ENCODE measurements around the gene MGP.

MGP gene

DNA sequence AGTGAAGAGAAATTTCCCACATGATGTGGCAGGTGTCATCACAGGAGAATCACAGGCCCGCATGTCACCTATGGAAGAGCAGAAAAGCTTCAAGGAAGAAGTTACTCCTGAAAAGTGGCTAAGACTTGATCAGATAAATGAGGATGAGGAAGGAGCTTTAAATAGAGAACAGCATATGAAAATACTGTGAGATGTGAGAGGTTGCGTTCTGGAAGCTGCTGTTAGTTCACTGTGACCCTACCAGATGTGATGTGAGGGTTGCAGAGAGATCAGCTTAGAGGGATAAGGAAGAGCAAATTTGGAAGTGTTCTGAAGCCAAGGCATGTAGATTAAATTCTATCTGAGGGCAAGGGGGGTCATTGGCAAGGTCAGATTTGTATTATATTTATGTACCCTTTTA, 35.6 kb upstream of the MGP start:
- Histone ChIP-seq H3K36me3 (ENCODE audit: low read depth) (no peaks in the 10 kb centered on the region), H3K4me3 (ENCODE audit: severe bottlenecking) (no peak overlapping the region), H3K9me3 (ENCODE audit: severe bottlenecking) (no peaks in the 10 kb centered on the region), H3K27me3 (ENCODE audit: insufficient read depth, poor library complexity, severe bottlenecking) (no peaks in the 10 kb centered on the region), H3K4me1 (ENCODE audit: insufficient read depth, poor library complexity, severe bottlenecking) (no peaks in the 10 kb centered on the region), H3K27ac (ENCODE audit: poor library complexity, severe bottlenecking) (no peak overlapping the region)
- no peak for DNase-seq (ENCODE audit: low spot score)
- TF ChIP-seq, protein P1, sequence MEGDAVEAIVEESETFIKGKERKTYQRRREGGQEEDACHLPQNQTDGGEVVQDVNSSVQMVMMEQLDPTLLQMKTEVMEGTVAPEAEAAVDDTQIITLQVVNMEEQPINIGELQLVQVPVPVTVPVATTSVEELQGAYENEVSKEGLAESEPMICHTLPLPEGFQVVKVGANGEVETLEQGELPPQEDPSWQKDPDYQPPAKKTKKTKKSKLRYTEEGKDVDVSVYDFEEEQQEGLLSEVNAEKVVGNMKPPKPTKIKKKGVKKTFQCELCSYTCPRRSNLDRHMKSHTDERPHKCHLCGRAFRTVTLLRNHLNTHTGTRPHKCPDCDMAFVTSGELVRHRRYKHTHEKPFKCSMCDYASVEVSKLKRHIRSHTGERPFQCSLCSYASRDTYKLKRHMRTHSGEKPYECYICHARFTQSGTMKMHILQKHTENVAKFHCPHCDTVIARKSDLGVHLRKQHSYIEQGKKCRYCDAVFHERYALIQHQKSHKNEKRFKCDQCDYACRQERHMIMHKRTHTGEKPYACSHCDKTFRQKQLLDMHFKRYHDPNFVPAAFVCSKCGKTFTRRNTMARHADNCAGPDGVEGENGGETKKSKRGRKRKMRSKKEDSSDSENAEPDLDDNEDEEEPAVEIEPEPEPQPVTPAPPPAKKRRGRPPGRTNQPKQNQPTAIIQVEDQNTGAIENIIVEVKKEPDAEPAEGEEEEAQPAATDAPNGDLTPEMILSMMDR (IDR thresholded peaks at IDR 0.05; ENCODE audit: poor library complexity, severe bottlenecking), result no peak
- no peak for ATAC-seq (ENCODE audit: low read depth)

DNA sequence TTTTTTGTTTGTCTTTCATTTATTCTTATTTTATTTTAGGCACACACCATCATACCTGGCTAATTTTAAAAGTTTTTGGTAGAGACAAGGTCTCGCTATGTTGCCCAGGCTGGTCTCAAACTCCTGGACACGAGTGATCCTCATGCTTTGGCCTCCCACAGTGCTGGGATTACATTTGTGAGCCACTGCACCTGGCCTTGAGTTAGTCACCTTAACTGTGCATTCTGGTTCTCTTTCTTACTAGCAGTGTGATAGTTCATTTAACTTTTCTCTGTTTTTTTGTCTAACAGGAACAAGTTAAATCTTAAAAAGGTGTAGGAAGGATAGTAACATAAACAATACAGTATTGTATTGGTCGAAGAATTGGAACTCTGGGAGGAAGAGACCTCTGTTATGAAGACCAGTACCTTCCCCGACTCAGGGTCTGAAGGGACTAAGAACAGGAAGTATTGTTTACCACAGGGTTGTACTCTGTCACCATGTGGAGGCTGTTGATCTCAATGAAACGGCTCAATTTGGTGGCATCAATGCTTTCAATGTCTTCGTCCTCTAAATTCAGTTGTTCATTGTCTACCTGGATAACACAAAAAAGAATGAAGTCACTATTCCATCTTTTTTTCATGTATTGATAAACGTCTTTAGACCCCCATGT, 34.9 kb upstream of the MGP start:
- no peak for ATAC-seq (ENCODE audit: low read depth)

DNA sequence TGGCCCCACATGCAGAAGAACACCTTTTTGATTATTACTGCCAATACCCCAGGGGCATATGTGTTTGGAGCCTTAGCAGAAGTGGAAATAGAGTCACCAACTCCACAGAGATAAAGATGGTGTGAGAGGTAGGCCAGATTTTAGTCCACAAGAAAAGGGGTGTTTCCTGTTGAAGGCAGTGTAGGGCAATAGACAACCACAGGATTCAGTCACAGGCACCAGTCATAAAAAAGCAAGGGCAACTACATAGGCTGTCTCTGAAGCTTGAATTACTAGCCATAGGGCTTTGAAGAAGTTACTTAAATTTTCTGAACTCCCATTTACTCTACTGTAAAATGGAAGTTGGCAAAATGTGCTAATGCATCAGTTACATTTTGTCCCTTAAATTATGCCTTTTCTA, 33.8 kb upstream of the MGP start:
- no peaks in the 10 kb centered on the region for H3K4me1 ChIP-seq (ENCODE audit: insufficient read depth, poor library complexity, severe bottlenecking)
- DNase-seq (ENCODE audit: low spot score), result no peak
- H3K36me3 ChIP-seq (ENCODE audit: low read depth), result no peaks in the 10 kb centered on the region
- no peaks in the 10 kb centered on the region for H3K9me3 ChIP-seq (ENCODE audit: severe bottlenecking)
- no peak overlapping the region for H3K27ac ChIP-seq (ENCODE audit: poor library complexity, severe bottlenecking)
- H3K4me3 ChIP-seq (ENCODE audit: severe bottlenecking), result no peak overlapping the region
- no peaks in the 10 kb centered on the region for H3K27me3 ChIP-seq (ENCODE audit: insufficient read depth, poor library complexity, severe bottlenecking)
- TF ChIP-seq, protein P1 (IDR thresholded peaks at IDR 0.05; ENCODE audit: poor library complexity, severe bottlenecking), result no peak
- ATAC-seq (ENCODE audit: low read depth), result no peak

More for the DNA sequence above, 34.9 kb upstream of the MGP start:
- no peak overlapping the region for H3K4me3 ChIP-seq (ENCODE audit: severe bottlenecking)
- H3K27me3 ChIP-seq (ENCODE audit: insufficient read depth, poor library complexity, severe bottlenecking), result no peaks in the 10 kb centered on the region
- H3K4me1 ChIP-seq (ENCODE audit: insufficient read depth, poor library complexity, severe bottlenecking), result no peaks in the 10 kb centered on the region
- H3K36me3 ChIP-seq (ENCODE audit: low read depth), result no peaks in the 10 kb centered on the region
- TF ChIP-seq, protein P1 (IDR thresholded peaks at IDR 0.05; ENCODE audit: poor library complexity, severe bottlenecking), result no peak
- no peak overlapping the region for H3K27ac ChIP-seq (ENCODE audit: poor library complexity, severe bottlenecking)
- H3K9me3 ChIP-seq (ENCODE audit: severe bottlenecking), result no peaks in the 10 kb centered on the region
- DNase-seq (ENCODE audit: low spot score), result no peak

DNA sequence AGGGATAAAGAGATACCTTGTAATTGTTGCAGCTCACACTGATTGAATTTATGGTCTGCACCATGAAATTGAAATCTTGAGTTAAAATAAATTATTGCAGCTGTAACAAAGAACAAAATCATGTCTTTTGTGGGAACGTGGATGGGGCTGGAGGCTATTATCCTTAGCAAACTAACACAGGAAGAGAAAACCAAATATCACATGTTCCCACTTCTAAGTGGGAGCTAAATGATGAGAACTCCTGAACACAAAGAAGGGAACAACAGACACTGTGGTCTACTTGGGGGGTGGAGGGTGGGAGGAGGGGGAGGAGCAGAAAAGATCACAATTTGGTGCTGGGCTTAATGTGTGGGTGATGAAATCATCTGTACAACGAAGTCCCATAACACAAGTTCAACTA, 30.1 kb upstream of the MGP start:
- no peaks in the 10 kb centered on the region for H3K27me3 ChIP-seq (ENCODE audit: insufficient read depth, poor library complexity, severe bottlenecking)
- no peak for DNase-seq (ENCODE audit: low spot score)
- no peaks in the 10 kb centered on the region for H3K4me1 ChIP-seq (ENCODE audit: insufficient read depth, poor library complexity, severe bottlenecking)
- H3K27ac ChIP-seq (ENCODE audit: poor library complexity, severe bottlenecking), result no peak overlapping the region
- H3K9me3 ChIP-seq (ENCODE audit: severe bottlenecking), result no peaks in the 10 kb centered on the region
- TF ChIP-seq, protein P1 (IDR thresholded peaks at IDR 0.05; ENCODE audit: poor library complexity, severe bottlenecking), result no peak
- no peak overlapping the region for H3K4me3 ChIP-seq (ENCODE audit: severe bottlenecking)
- no peak for ATAC-seq (ENCODE audit: low read depth)
- no peaks in the 10 kb centered on the region for H3K36me3 ChIP-seq (ENCODE audit: low read depth)

DNA sequence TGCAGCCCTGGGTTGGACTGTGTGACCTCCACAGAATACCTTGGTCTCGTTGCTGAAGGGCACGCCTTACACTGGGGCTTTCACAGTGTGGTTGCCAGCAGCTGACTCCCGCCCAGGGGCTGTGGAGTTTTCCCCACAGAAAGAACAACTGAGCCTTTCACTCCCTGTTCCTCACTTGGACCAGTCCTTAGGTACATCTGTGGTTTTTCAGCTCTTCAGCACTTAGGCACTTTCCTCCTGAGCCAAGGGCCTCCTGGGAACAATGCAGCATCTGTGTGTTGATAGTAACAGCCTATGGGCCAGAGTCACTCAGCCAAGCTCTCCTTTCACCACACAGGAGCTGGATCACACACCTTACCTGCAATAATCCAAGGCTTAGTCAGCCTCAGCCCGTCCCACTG, 27.7 kb upstream of the MGP start:
- no peaks in the 10 kb centered on the region for H3K36me3 ChIP-seq (ENCODE audit: low read depth)
- peaks cover 5% of the 10 kb centered on the region for H3K4me1 ChIP-seq (ENCODE audit: insufficient read depth, poor library complexity, severe bottlenecking)
- H3K27me3 ChIP-seq (ENCODE audit: insufficient read depth, poor library complexity, severe bottlenecking), result no peaks in the 10 kb centered on the region
- H3K27ac ChIP-seq (ENCODE audit: poor library complexity, severe bottlenecking), result no peak overlapping the region
- no peaks in the 10 kb centered on the region for H3K9me3 ChIP-seq (ENCODE audit: severe bottlenecking)
- DNase-seq (ENCODE audit: low spot score) (no peak), ATAC-seq (ENCODE audit: low read depth) (peak; percentile 70; the same call in 2 of the 3 replicates)
- H3K4me3 ChIP-seq (ENCODE audit: severe bottlenecking), result no peak overlapping the region
- TF ChIP-seq, protein P1 (IDR thresholded peaks at IDR 0.05; ENCODE audit: poor library complexity, severe bottlenecking), result no peak

Measured in RWPE2 (cell line).